ENCODE results near the gene GIPR. TPM values are rescaled to one million over a fixed set of nuclear protein-coding genes. Genes with fewer than 3 reads are reported as not detected.
"Not testable (repeated sequence)": the region's sequence is repeated elsewhere in the genome, so short reads cannot be mapped to it uniquely, and the experiment has no call there.

Gene GIPR
- total RNA-seq, 1 donor = 1.2 TPM

DNA sequence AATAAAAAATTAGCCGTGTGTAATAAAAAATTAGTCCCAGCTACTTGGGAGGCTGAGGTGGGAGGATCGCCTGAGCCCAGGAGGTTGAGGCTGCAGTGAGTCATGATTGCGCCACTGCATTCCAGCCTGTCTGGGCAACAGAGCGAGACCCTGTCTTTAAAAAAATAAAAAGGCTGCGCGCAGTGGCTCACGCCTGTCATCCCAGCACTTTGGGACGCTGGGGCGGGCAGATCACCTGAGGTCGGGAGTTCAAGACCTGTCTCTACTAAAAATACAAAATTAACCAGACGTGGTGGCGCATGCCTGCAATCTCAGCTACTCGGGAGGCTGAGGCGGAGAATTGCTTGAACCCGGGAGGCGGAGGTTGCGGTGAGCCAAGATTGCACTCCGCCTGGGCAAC lies 60.7 kb downstream of the GIPR start:
- not testable (repeated sequence) for H3K9me3 ChIP-seq (ENCODE audit: low read depth, low read length)

DNA sequence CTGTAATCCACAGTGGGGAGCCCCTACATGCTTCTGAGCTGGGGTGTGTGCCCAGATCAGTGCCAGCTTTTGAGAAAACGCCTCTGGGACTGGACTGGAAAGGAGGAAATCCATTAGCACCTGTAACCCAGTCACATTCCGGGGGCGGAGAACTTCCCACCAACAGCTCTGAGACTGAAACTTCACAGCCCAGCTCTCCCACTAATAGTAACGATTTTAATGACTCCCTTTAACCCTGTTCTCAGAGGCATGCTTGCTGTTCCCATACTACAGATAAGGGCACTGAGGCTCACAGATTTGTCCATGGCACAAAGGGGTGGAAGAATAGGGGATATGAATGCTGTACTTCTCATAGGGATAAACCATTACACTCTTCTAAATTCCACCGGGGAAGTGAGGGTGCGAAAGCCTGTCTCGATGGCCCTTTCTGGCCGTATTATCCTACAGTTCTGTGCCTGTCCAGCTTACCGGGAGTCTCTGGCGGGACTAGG lies 61.8 kb downstream of the GIPR start:
- Histone ChIP-seq H3K9me3 (ENCODE audit: low read depth, low read length) (no peaks in the 10 kb centered on the region), H3K27me3 (ENCODE audit: insufficient read depth, low read length) (no peaks in the 10 kb centered on the region), H3K4me3 (ENCODE audit: low read length) (peak overlapping the region; percentile 53), H3K4me1 (ENCODE audit: insufficient read depth, low read length) (peaks cover 19% of the 10 kb centered on the region)

More for the DNA sequence above, 60.7 kb downstream of the GIPR start:
- H3K4me3 ChIP-seq (ENCODE audit: low read length); H3K27me3 ChIP-seq (ENCODE audit: insufficient read depth, low read length): not testable (repeated sequence)
- peaks cover 19% of the 10 kb centered on the region for H3K4me1 ChIP-seq (ENCODE audit: insufficient read depth, low read length)

DNA sequence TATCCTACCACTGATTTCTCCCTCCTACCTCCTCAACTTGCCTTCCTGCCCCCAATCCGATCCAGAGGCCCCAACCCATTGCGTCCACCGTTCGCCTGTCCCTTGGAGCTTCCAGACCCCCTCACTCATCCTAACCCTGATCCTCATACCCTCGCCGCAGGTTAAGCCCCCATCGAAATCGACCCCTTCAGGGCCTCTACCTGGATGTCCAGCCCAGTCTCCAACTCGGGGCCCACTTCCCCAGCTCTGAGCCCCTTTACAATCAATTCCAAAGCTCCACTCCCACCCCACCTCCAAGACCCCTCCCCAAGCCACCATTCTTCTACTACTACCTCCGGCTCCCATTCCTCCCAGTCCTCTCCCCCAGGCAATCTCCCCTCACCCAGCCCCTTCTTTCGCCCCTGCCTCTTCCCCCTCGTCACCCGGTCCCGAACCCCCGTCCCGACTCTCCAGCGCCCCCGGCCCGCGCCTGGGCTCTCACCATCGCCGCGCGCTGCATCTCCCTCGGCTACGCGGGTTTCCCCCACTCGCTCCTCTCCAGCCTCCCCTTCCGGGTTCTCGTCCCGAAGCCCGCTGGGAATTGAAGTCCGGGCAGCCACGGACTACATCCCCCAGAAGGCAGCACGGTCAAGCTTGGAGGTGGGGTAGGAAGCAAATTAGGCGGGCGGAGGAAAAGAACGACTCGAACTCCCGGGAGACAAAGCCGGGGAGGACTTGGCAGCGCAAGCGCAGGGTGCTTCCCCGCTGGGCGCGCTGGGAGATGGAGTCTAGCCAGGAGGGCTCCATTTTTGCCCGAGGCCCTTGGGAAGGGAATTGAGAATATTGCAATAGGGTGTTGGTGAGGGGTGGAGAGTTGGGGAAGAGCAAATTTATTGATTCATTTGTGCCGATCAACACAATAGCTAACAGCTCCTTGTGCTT lies 62.6 kb downstream of the GIPR start, which contains the start of gene FBXO46:
TSS of gene FBXO46 (minus strand) at position 529 of the 921 bp plus-strand sequence. CDS start 17,401 bp downstream, outside the sequence.
- no peaks in the 10 kb centered on the region for H3K27me3 ChIP-seq (ENCODE audit: insufficient read depth, low read length)
- peak within 1 kb of the TSS; percentile 53 for H3K4me3 ChIP-seq (ENCODE audit: low read length)
- H3K9me3 ChIP-seq (ENCODE audit: low read depth, low read length) = no peaks in the 10 kb centered on the region
- H3K4me1 ChIP-seq (ENCODE audit: insufficient read depth, low read length) = peaks cover 19% of the 10 kb centered on the region

Other genes with a start within 250 kb of the GIPR start
- gene ERCC1, start 244.3 kb upstream of the GIPR start, total RNA-seq = 33.6 TPM
- 337 TPM for gene FOSB, start 200.2 kb upstream of the GIPR start, total RNA-seq
- 1.5 TPM for gene RTN2, start 171.2 kb upstream of the GIPR start, total RNA-seq
- gene PPM1N, start 169.8 kb upstream of the GIPR start, total RNA-seq = 4.3 TPM
- gene VASP, start 160.7 kb upstream of the GIPR start, total RNA-seq = 95.8 TPM
- 3.4 TPM for gene OPA3, start 83.4 kb upstream of the GIPR start, total RNA-seq
- gene GPR4, start 66.0 kb upstream of the GIPR start, total RNA-seq = not detected
- 13.9 TPM for gene EML2, start 28.8 kb upstream of the GIPR start, total RNA-seq
- gene SNRPD2, start 23.7 kb downstream of the GIPR start, total RNA-seq = 158 TPM
- 2.5 TPM for gene QPCTL, start 24.4 kb downstream of the GIPR start, total RNA-seq
- 8.0 TPM for gene FBXO46, start 62.7 kb downstream of the GIPR start, total RNA-seq
- not detected for gene MEIOSIN, start 65.2 kb downstream of the GIPR start, total RNA-seq
- under 0.01 TPM for gene SIX5, start 101.0 kb downstream of the GIPR start, total RNA-seq
- gene DMPK, start 114.3 kb downstream of the GIPR start, total RNA-seq = 5.8 TPM
- 15.2 TPM for gene DMWD, start 124.6 kb downstream of the GIPR start, total RNA-seq
- 0.10 TPM for gene RSPH6A, start 147.1 kb downstream of the GIPR start, total RNA-seq
- 27.2 TPM for gene SYMPK, start 194.9 kb downstream of the GIPR start, total RNA-seq
- not detected for gene FOXA3, start 196.1 kb downstream of the GIPR start, total RNA-seq
- 17.3 TPM for gene IRF2BP1, start 217.9 kb downstream of the GIPR start, total RNA-seq
- 1.3 TPM for gene MYPOP, start 234.4 kb downstream of the GIPR start, total RNA-seq
- gene NANOS2, start 246.6 kb downstream of the GIPR start, total RNA-seq = not detected

Measured in mononuclear cell (primary cell).